GM18909 (cell line): ENCODE data around the gene SMIM36.
"Not testable (repeated sequence)": the region's sequence is repeated elsewhere in the genome, so short reads cannot be mapped to it uniquely, and the experiment has no call there.

Source experiments
- ATAC-seq: cut with Tn5 transposase; IDR thresholded peaks from one replicate; pipeline ENCODE4 v1.9.1; 2021; ENCODE audit warnings: mild to moderate bottlenecking; ENCODE audit not compliant: unreplicated experiment, poor library complexity

Gene SMIM36

GRCh38 chr17:55510986-55511721, at the start of gene SMIM36:
SMIM36 (minus strand) TSS chr17:55511452.
- no peak for ATAC-seq

GRCh38 chr17:55555772-55556171, 44.5 kb upstream of the SMIM36 start:
- no peak for ATAC-seq

GRCh38 chr17:55549140-55549539, 37.9 kb upstream of the SMIM36 start:
- peak; percentile 51 for ATAC-seq

GRCh38 chr17:55546991-55547664, 35.9 kb upstream of the SMIM36 start:
- ATAC-seq: no peak

GRCh38 chr17:55546481-55546880, 35.2 kb upstream of the SMIM36 start:
- ATAC-seq: no peak

- no peak for ATAC-seq
Measured at GRCh38 chr17:55545806-55546205, 34.6 kb upstream of the SMIM36 start.

GRCh38 chr17:55543709-55544108, 32.5 kb upstream of the SMIM36 start:
- ATAC-seq: no peak

- ATAC-seq: no peak
Measured at GRCh38 chr17:55540414-55541091, 29.3 kb upstream of the SMIM36 start.

GRCh38 chr17:55536205-55536604, 25.0 kb upstream of the SMIM36 start:
- no peak for ATAC-seq

- no peak for ATAC-seq
Measured at GRCh38 chr17:55533608-55534007, 22.4 kb upstream of the SMIM36 start.

GRCh38 chr17:55532670-55533069, 21.4 kb upstream of the SMIM36 start:
- no peak for ATAC-seq

GRCh38 chr17:55531053-55531728, 19.9 kb upstream of the SMIM36 start:
- ATAC-seq: no peak

- ATAC-seq: no peak
Measured at GRCh38 chr17:55530064-55530463, 18.8 kb upstream of the SMIM36 start.

- no peak for ATAC-seq
Measured at GRCh38 chr17:55527540-55528118, 16.4 kb upstream of the SMIM36 start.

- ATAC-seq: peak; percentile 78
Measured at GRCh38 chr17:55524440-55525220, 13.4 kb upstream of the SMIM36 start.

GRCh38 chr17:55523032-55523431, 11.8 kb upstream of the SMIM36 start:
- ATAC-seq: not testable (repeated sequence)

GRCh38 chr17:55521186-55521585, 9.9 kb upstream of the SMIM36 start:
- ATAC-seq: no peak

GRCh38 chr17:55520402-55520801, 9.2 kb upstream of the SMIM36 start:
- no peak for ATAC-seq

GRCh38 chr17:55518510-55518909, 7.3 kb upstream of the SMIM36 start:
- ATAC-seq: no peak
